GM12874 (cell line): Measurements from ENCODE around the gene NADK2.

Experiments
- TF ChIP-seq, protein P1 (sequence below): IDR thresholded peaks from 2 replicates; pipeline ENCODE4 v1.5.1; 2011; ENCODE audit warnings: low read depth, mild to moderate bottlenecking, control low read depth, low read length, moderate library complexity; ENCODE audit not compliant: insufficient read depth

NADK2 gene

DNA sequence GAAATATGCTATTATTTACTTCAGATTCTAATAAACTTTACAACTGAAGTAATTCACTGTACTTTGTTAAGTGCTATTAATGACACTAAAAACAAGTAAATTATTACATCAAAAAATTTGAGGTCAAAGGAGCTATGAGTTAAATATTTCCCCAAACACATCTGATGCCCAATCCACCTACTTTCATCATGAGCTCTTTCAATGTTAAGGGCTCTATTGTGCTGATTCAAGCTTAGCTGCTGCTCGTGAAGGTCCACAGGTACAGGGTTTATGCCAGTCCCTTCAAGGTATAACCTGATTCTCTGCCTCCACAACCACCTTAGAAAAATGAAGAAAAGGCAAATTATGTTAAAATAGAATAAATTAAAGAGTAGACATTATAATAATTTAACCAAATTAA is 24.2 kb downstream of the NADK2 start:
- TF ChIP-seq, protein P1, sequence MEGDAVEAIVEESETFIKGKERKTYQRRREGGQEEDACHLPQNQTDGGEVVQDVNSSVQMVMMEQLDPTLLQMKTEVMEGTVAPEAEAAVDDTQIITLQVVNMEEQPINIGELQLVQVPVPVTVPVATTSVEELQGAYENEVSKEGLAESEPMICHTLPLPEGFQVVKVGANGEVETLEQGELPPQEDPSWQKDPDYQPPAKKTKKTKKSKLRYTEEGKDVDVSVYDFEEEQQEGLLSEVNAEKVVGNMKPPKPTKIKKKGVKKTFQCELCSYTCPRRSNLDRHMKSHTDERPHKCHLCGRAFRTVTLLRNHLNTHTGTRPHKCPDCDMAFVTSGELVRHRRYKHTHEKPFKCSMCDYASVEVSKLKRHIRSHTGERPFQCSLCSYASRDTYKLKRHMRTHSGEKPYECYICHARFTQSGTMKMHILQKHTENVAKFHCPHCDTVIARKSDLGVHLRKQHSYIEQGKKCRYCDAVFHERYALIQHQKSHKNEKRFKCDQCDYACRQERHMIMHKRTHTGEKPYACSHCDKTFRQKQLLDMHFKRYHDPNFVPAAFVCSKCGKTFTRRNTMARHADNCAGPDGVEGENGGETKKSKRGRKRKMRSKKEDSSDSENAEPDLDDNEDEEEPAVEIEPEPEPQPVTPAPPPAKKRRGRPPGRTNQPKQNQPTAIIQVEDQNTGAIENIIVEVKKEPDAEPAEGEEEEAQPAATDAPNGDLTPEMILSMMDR = no peak

DNA sequence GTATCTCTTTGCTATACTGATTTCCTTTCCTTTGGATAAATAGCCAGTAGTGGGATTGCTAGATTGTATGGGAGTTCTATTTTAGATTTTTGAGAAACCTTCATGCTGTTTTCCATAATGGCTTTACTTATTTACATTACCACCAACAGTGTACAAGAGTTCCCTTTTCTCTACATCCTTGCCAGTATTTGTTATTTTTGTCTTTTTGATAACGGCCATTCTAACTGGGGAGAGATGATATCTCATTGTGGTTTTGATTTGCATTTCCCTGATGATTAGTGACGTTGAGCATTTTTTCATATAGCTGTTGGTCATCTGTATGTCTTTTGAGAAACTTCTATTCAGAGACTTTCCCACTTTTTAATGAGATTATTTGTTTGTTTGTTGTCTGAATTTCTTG is 25.8 kb downstream of the NADK2 start:
- TF ChIP-seq, protein P1 = no peak

DNA sequence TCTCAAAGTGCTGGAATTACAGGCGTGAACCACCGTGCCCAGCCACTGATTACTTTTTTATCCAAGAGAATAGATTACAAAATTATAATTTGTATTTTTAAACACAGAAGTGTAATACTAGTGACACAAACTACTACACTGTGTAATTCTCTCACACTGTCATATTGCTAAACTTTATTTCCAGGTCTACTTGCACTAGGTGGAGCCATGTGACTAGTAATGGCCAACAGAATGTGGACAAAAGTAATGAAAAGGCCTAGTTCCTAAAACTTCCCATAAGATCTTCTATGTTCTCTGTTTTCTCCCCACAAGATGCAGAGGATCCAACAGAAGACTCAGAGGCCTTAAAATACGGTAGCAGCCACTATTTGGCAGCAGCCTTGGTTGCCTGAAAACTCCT is 27.3 kb downstream of the NADK2 start:
- TF ChIP-seq, protein P1 = no peak

DNA sequence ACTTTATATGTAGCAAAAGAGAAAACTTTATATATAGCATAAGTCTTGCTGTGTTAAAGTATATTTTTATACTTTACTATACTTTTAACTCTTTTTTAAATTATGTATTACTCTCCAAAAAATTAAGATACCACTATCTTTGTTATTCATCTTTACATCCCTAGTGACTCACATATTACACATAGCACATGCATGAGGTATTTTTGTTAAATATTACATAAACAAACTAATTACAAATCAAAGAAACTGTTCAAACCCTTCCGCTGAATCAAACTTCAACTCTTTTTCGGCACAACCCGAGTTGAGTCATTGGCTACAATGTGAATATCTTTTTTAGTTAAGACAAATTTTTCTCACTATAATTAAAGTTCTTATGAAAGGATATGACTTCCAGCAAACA is 32.1 kb downstream of the NADK2 start:
- TF ChIP-seq, protein P1 = no peak

DNA sequence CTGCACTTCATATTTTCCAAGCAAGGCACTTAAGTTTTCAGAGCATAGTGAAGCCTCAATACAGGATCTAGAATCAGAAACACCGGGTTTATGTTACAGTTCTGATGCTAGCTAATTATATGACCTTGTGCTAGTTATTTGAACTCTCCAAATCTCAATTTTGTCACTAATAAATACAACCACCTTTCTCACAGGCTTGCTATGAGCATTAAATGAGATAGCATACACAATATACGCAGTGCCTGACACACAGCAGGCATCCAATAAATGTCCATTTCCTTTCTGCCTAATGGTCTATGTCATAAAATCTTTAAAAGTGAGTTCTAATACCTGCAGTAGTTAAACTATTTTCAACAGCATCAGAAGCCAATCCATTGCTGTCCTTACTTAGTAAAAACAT is 32.9 kb downstream of the NADK2 start:
- TF ChIP-seq, protein P1 = no peak

DNA sequence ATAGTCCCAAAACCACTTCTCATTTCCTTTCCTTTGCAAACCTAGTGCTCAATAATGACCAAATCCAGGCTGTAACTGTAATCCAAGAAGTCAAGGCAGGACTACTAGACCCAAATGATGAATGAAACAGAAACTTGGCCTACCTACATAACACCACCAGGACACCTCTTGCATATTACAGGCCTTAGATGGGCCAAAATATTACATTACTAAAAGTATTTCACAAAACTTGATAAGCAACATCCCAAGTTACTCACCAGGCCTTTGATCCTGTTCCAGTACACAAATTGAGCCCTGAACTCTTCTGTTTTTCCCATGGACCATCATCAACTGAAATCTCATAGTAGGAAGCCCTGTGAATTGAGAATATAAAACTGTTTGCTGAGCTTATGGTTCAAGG is 34.8 kb downstream of the NADK2 start:
- TF ChIP-seq, protein P1 = no peak

DNA sequence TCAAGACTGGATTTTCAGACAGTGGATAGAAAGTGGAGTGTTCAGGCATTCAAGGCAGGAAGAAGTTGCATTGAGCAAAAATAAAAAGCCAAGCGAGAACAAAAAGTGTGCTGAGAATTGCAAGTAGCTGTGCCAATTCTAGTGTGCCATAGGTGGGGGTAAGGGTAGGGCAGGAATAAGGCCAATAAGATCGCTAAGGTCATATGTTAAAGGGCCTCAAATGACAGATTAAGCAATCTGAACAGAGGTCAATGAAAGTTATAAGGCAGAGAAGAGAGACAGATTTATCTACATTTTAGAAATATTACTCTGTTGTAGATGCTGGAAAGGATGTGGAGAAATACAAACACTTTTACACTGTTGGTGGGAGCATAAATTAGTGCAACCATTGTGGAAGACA is 36.4 kb downstream of the NADK2 start:
- TF ChIP-seq, protein P1 = no peak

DNA sequence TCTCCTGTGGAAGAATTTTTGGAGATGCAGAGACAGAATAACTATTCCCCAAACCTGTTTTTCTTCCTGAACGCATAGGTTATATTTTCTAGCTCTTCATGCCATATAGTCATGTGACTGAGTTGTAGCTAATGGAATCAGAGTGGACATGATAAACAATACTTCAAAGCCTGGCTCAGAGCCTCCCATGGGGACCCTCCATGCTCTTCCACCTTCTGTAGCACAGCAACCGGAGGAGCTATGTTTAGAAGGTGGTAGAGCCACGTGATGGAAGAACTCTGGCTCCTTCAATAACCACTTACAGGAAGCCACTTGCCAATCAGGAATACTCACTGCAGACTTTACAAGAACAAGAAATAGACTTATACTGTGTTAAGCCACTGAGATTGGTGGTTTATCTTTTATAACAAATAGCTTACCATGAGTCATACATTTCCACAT is 39.2 kb downstream of the NADK2 start:
- TF ChIP-seq, protein P1 = no peak
